Suppressor macrophage (primary cell): ENCODE measurements around the gene HEG1.
"Not testable (repeated sequence)": the region's sequence is repeated elsewhere in the genome, so short reads cannot be mapped to it uniquely, and the experiment has no call there.

Source experiments
- DNase-seq, 4 experiments: peaks; one replicate each; pipeline ENCODE4 v3.0.0-alpha.2; 2020 to 2022
- total RNA-seq, 17 experiments: gene quantifications; one replicate each; lab custom pipeline; 2026; ENCODE audit warnings: mixed read lengths in 6 of 17, inconsistent platforms in 3 of 17; lab: John Stamatoyannopoulos, UW

The HEG1 gene
- 13.8 to 142 (median 21.0) reads per million in 17 experiments for total RNA-seq

GRCh38 chr3:125055913-125056745, at the start of gene HEG1:
TSS of gene HEG1 (minus strand) at chr3:125055997. CDS start at chr3:125055890, 107 bp downstream.
- peak; percentile 88 to 96 (median 92) for DNase-seq

GRCh38 chr3:125105116-125105515, 49.3 kb upstream of the HEG1 start:
- no peak for DNase-seq

GRCh38 chr3:125104639-125105038, 48.8 kb upstream of the HEG1 start:
- DNase-seq = peak in 2 of 4 experiments; percentile 29 to 30

- no peak for DNase-seq
Measured at GRCh38 chr3:125103406-125103805, 47.6 kb upstream of the HEG1 start.

GRCh38 chr3:125102470-125102869, 46.7 kb upstream of the HEG1 start:
- no peak for DNase-seq

- DNase-seq = peak; percentile 21 to 61 (median 52)
Measured at GRCh38 chr3:125098611-125099291, 43.0 kb upstream of the HEG1 start.

- no peak for DNase-seq
Measured at GRCh38 chr3:125090649-125091048, 34.9 kb upstream of the HEG1 start.

GRCh38 chr3:125087768-125088391, 32.1 kb upstream of the HEG1 start:
- DNase-seq = no peak

GRCh38 chr3:125085166-125085565, 29.4 kb upstream of the HEG1 start:
- DNase-seq = peak in 2 of 4 experiments; percentile 17 to 20

- DNase-seq = peak in 2 of 4 experiments; percentile 19 to 27
Measured at GRCh38 chr3:125083776-125084175, 28.0 kb upstream of the HEG1 start.

GRCh38 chr3:125082339-125082738, 26.5 kb upstream of the HEG1 start:
- DNase-seq = not testable (repeated sequence)

- DNase-seq = no peak
Measured at GRCh38 chr3:125080077-125080476, 24.3 kb upstream of the HEG1 start.

GRCh38 chr3:125079675-125080045, 23.9 kb upstream of the HEG1 start:
- DNase-seq = no peak

GRCh38 chr3:125078951-125079674, 23.3 kb upstream of the HEG1 start:
- peak in 1 of 4 experiments; percentile 23 for DNase-seq

GRCh38 chr3:125077864-125078263, 22.1 kb upstream of the HEG1 start:
- no peak for DNase-seq

GRCh38 chr3:125076464-125076863, 20.7 kb upstream of the HEG1 start:
- DNase-seq = no peak

- no peak for DNase-seq
Measured at GRCh38 chr3:125075738-125076137, 19.9 kb upstream of the HEG1 start.

GRCh38 chr3:125073390-125073905, 17.7 kb upstream of the HEG1 start:
- no peak for DNase-seq

- no peak for DNase-seq
Measured at GRCh38 chr3:125072749-125073389, 17.1 kb upstream of the HEG1 start.

GRCh38 chr3:125072301-125072700, 16.5 kb upstream of the HEG1 start:
- peak; percentile 35 to 54 (median 53) for DNase-seq

- DNase-seq = no peak
Measured at GRCh38 chr3:125069968-125070745, 14.4 kb upstream of the HEG1 start.
